Esophagus squamous epithelium (tissue), 5 donors: ENCODE data around the gene LRP11. TPM values are rescaled to one million over a fixed set of nuclear protein-coding genes. Genes with fewer than 3 reads are reported as not detected.

Source experiments
- DNase-seq: peaks from one replicate; lab custom pipeline; 2025; lab: John Stamatoyannopoulos, UW
- H3K27ac ChIP-seq, 4 donors: fragments of 200-600 bp; sonication (generic); one replicate each; pipeline ENCODE4 v1.5.1; 2016 to 2019; ENCODE audit warnings: mild to moderate bottlenecking in 1 of 4
- H3K27me3 ChIP-seq, 4 donors: fragments of 200-600 bp; sonication (generic); 1 replicate in 3 of 4; 2 replicates in 1 of 4; pipeline versions ENCODE4 v1.5.1 to v1.6.0; 2017 to 2021; ENCODE audit warnings: antibody characterized with exemption in 1 of 4
- H3K36me3 ChIP-seq, 3 donors: fragments of 200-600 bp; sonication (generic); one replicate each; pipeline ENCODE4 v1.5.1; 2016 to 2019
- H3K4me1 ChIP-seq, 3 donors: fragments of 200-600 bp; sonication (generic); one replicate each; pipeline ENCODE4 v1.5.1; 2017 to 2019
- H3K4me3 ChIP-seq, 4 donors: fragments of 200-600 bp; sonication (generic); 1 replicate in 3 of 4; 2 replicates in 1 of 4; pipeline ENCODE4 v1.5.1; 2016 to 2019; ENCODE audit warnings: mild to moderate bottlenecking in 2 of 4, moderate library complexity in 1 of 4
- H3K9me3 ChIP-seq, 3 donors: fragments of 200-600 bp; sonication (generic); one replicate each; pipeline ENCODE4 v1.5.1; 2016 to 2019
- CTCF ChIP-seq, 6 experiments: fragments of 450-650 bp in 4 of 6; fragments of 200-600 bp in 2 of 6; sonication (generic) in 2 of 6; IDR thresholded peaks; one replicate each; pipeline ENCODE4 v1.5.1; 2016 to 2019; ENCODE audit warnings: antibody characterized with exemption in 6 of 6, mild to moderate bottlenecking in 4 of 6, moderate library complexity in 4 of 6
- POLR2A ChIP-seq, 4 donors: fragments of 450-650 bp; IDR thresholded peaks; one replicate each; pipeline ENCODE4 v1.6.1; 2017; ENCODE audit warnings: antibody characterized with exemption in 4 of 4, mild to moderate bottlenecking in 4 of 4, moderate library complexity in 3 of 4
- whole genome bisulfite sequencing, 2 donors: methylation state at CpG; one replicate each; pipeline ENCODE4 v1.1.5; 2018; 5-methylcytosine and 5-hydroxymethylcytosine counted together
- intact Hi-C: fragments of 100-400 bp; cut with DNase I; formaldehyde crosslinking; loops from one replicate; pipeline ENCODE4 v1.15.0; 2022
- total RNA-seq, 4 donors: library from RNA; depleted of rRNA; stranded (reverse); fragments of >200 nt; gene quantifications; one replicate each; pipeline ENCODE4 v1.1.0, GENCODE V29; 2016
- donor health status: DM: yes; HTN: yes; CAD: no.

Gene LRP11
- total RNA-seq, 4 donors from 2014 or later = 40.2 to 74.9 (median 58.4) TPM

GRCh38 chr6:149884215-149884614 is 20.1 kb upstream of the LRP11 start:
- Histone ChIP-seq H3K9me3 (no peaks in the 10 kb centered on the region), H3K27me3 (no peaks in the 10 kb centered on the region), H3K36me3 (peaks cover 0 to 4% (median 0%) of the 10 kb centered on the region in 3 donors), H3K4me1 (peaks cover 11 to 41% (median 16%) of the 10 kb centered on the region in 3 donors), H3K4me3 (no peak overlapping the region), H3K27ac (no peak overlapping the region)
- intact Hi-C loops = no loop called here
- no peak for DNase-seq
- TF ChIP-seq POLR2A (IDR thresholded peaks at IDR 0.05) (no peak), CTCF (IDR thresholded peaks at IDR 0.05) (peak in 1 of 6 experiments; percentile 37)
- WGBS, 2 donors = 24 to 50% methylated on average over 7 to 10 of the region's 11 CpGs

GRCh38 chr6:149881860-149882259 is 17.7 kb upstream of the LRP11 start:
- 75 to 88% methylated on average over 2 of the region's 2 CpGs for WGBS, 2 donors
- Histone ChIP-seq H3K4me1 (peaks cover 2 to 18% (median 5%) of the 10 kb centered on the region in 3 donors), H3K36me3 (no peaks in the 10 kb centered on the region), H3K4me3 (no peak overlapping the region), H3K27me3 (no peaks in the 10 kb centered on the region), H3K27ac (no peak overlapping the region), H3K9me3 (no peaks in the 10 kb centered on the region)
- TF ChIP-seq POLR2A (IDR thresholded peaks at IDR 0.05) (no peak), CTCF (IDR thresholded peaks at IDR 0.05) (no peak)
- intact Hi-C loops = no loop called here
- DNase-seq = no peak

- H3K9me3 ChIP-seq = no peaks in the 10 kb centered on the region
- no peak for DNase-seq
- intact Hi-C loops = no loop called here
- H3K27me3 ChIP-seq = no peaks in the 10 kb centered on the region
- TF ChIP-seq CTCF (IDR thresholded peaks at IDR 0.05) (no peak), POLR2A (IDR thresholded peaks at IDR 0.05) (no peak)
- H3K4me1 ChIP-seq = peaks cover 0 to 11% (median 5%) of the 10 kb centered on the region in 3 donors
- no peaks in the 10 kb centered on the region for H3K36me3 ChIP-seq
- WGBS, 2 donors = 82 to 96% methylated on average over 3 to 5 of the region's 10 CpGs
- H3K27ac ChIP-seq = no peak overlapping the region
- H3K4me3 ChIP-seq = no peak overlapping the region
These were observed 17.1 kb upstream of the LRP11 start for GRCh38 chr6:149881066-149881766.

GRCh38 chr6:149877659-149878058 is 13.5 kb upstream of the LRP11 start:
- H3K9me3 ChIP-seq = no peaks in the 10 kb centered on the region
- TF ChIP-seq CTCF (IDR thresholded peaks at IDR 0.05) = no peak
- TF ChIP-seq POLR2A (IDR thresholded peaks at IDR 0.05) = no peak
- DNase-seq = no peak
- 91 to 100% methylated on average over 1 of the region's 1 CpG for WGBS, 2 donors
- no peaks in the 10 kb centered on the region for H3K27me3 ChIP-seq
- H3K27ac ChIP-seq = no peak overlapping the region
- intact Hi-C loops = no loop called here
- no peaks in the 10 kb centered on the region for H3K4me1 ChIP-seq
- no peaks in the 10 kb centered on the region for H3K36me3 ChIP-seq
- H3K4me3 ChIP-seq = no peak overlapping the region

- no peaks in the 10 kb centered on the region for H3K27me3 ChIP-seq
- intact Hi-C loops = no loop called here
- no peaks in the 10 kb centered on the region for H3K36me3 ChIP-seq
- no peak for DNase-seq
- WGBS, 2 donors = 63 to 68% methylated on average over 3 of the region's 3 CpGs
- H3K27ac ChIP-seq = no peak overlapping the region
- no peak overlapping the region for H3K4me3 ChIP-seq
- no peaks in the 10 kb centered on the region for H3K4me1 ChIP-seq
- no peak for TF ChIP-seq CTCF (IDR thresholded peaks at IDR 0.05)
- no peak for TF ChIP-seq POLR2A (IDR thresholded peaks at IDR 0.05)
- no peaks in the 10 kb centered on the region for H3K9me3 ChIP-seq
These were observed 12.2 kb upstream of the LRP11 start for GRCh38 chr6:149876241-149876933.
